ENCODE results near the gene CLSTN3. TPM values are rescaled to one million over a fixed set of nuclear protein-coding genes. Genes with fewer than 3 reads are reported as not detected.

Gene CLSTN3
- total and polyA plus RNA-seq, 2 of the 13 experiments (the other 11 are each of a cell fraction or from before 2014, with no cell fraction given), result 26.2 to 94.1 TPM

GRCh38 chr12:7103837-7104584 is 26.2 kb upstream of the CLSTN3 start:
- ATAC-seq, result no peak
- DNase-seq (ENCODE audit: low spot score), result no peak
- no peak overlapping the region for H3K9ac ChIP-seq (ENCODE audit: insufficient read depth, low read depth, low read length)
- ChIA-PET POLR2A (no interaction called here), CTCF (ENCODE audit: low intra/inter-chr PET ratio, low total read pairs) (no interaction called here)
- H3K9me3 ChIP-seq (ENCODE audit: low read length), result peaks cover 8% of the 10 kb centered on the region
- H3K36me3 ChIP-seq (replicated peaks in 1 of 2; ENCODE audit: control insufficient read depth in 1 of 2, insufficient read depth in 2 of 2, low read length in 2 of 2), result peaks cover 6 to 13% of the 10 kb centered on the region in 2 experiments; a peak in 4 of 5 replicates
- peaks cover 22% of the 10 kb centered on the region for H3K79me2 ChIP-seq (ENCODE audit: insufficient read depth, low read length)
- no peak overlapping the region for H3K27ac ChIP-seq (ENCODE audit: extremely low read length, insufficient read depth, low read length)
- no peak for FAIRE-seq
- H4K20me1 ChIP-seq (ENCODE audit: insufficient read depth, low read length), result no peaks in the 10 kb centered on the region
- BruUV-seq (replicated peaks), result no TSS peak
- WGBS (ENCODE audit: low lambda C conversion rate), result 97% methylated on average over 14 of the region's 14 CpGs
- no peak overlapping the region for H3K4me2 ChIP-seq (ENCODE audit: low read depth, low read length)
- in situ Hi-C loops (cut with HindIII; ENCODE audit: extremely low pct_ligation_motif_present, low pct_unique_long_range_greater_than_20kb), result no loop called here
- H3K4me3 ChIP-seq (replicated peaks in 1 of 3; ENCODE audit: insufficient read depth in 1 of 3, low read depth in 2 of 3, low read length in 3 of 3), result no peak overlapping the region
- H2AFZ ChIP-seq (ENCODE audit: low read length), result no peak overlapping the region
- no peak for TF ChIP-seq ZNF710 (CRISPR knock-in tag; IDR thresholded peaks at IDR 0.05; ENCODE audit: borderline replicate concordance)
- no peak for TF ChIP-seq NCOA1 (CRISPR knock-in tag; IDR thresholded peaks at IDR 0.05)
- TF ChIP-seq AGO2 (optimal IDR thresholded peaks at IDR 0.05; ENCODE audit: low read depth, low read length), result peak; percentile 34
- no peak for TF ChIP-seq IKZF1 (IDR thresholded peaks at IDR 0.05)
- intact Hi-C loops (cut with micrococcal nuclease; ENCODE audit: unreplicated experiment), result no loop called here
- H3K27me3 ChIP-seq (ENCODE audit: control insufficient read depth in 1 of 2, insufficient read depth in 2 of 2, low read length in 2 of 2), result no peaks in the 10 kb centered on the region; a peak in 1 of 5 replicates
- H3K4me1 ChIP-seq (ENCODE audit: insufficient read depth, low read length), result peaks cover 25% of the 10 kb centered on the region

GRCh38 chr12:7106082-7106481 is 24.1 kb upstream of the CLSTN3 start:
- no peak overlapping the region for H2AFZ ChIP-seq (ENCODE audit: low read length)
- no peaks in the 10 kb centered on the region; a peak in 1 of 5 replicates for H3K27me3 ChIP-seq (ENCODE audit: control insufficient read depth in 1 of 2, insufficient read depth in 2 of 2, low read length in 2 of 2)
- peaks cover 4 to 5% of the 10 kb centered on the region in 2 experiments; a peak in 3 of 5 replicates for H3K36me3 ChIP-seq (replicated peaks in 1 of 2; ENCODE audit: control insufficient read depth in 1 of 2, insufficient read depth in 2 of 2, low read length in 2 of 2)
- no peak for FAIRE-seq
- peaks cover 8% of the 10 kb centered on the region for H3K9me3 ChIP-seq (ENCODE audit: low read length)
- POLR2A ChIA-PET, result interaction anchor here (3.6 kb wide), 1 partner anchor 23 kb away, joined by 25 read pairs; the partner anchor contains the start of genes CLSTN3 and RBP5
- H3K79me2 ChIP-seq (ENCODE audit: insufficient read depth, low read length), result peaks cover 22% of the 10 kb centered on the region
- intact Hi-C loops (cut with micrococcal nuclease; ENCODE audit: unreplicated experiment), result no loop called here
- H3K27ac ChIP-seq (ENCODE audit: extremely low read length, insufficient read depth, low read length), result no peak overlapping the region
- peaks cover 41% of the 10 kb centered on the region for H3K4me1 ChIP-seq (ENCODE audit: insufficient read depth, low read length)
- H4K20me1 ChIP-seq (ENCODE audit: insufficient read depth, low read length), result no peaks in the 10 kb centered on the region
- H3K4me3 ChIP-seq (replicated peaks in 1 of 3; ENCODE audit: insufficient read depth in 1 of 3, low read depth in 2 of 3, low read length in 3 of 3), result no peak overlapping the region
- WGBS (ENCODE audit: low lambda C conversion rate), result 96% methylated on average over 1 of the region's 1 CpG
- no peak for ATAC-seq
- no peak overlapping the region for H3K4me2 ChIP-seq (ENCODE audit: low read depth, low read length)
- no peak for DNase-seq (ENCODE audit: low spot score)
- no peak overlapping the region for H3K9ac ChIP-seq (ENCODE audit: insufficient read depth, low read depth, low read length)
- TF ChIP-seq ZFP1 (CRISPR knock-in tag; IDR thresholded peaks at IDR 0.05) (peak; percentile 98), ZNF749 (CRISPR knock-in tag; IDR thresholded peaks at IDR 0.05; ENCODE audit: borderline replicate concordance) (no peak), TOPORS (CRISPR knock-in tag; IDR thresholded peaks at IDR 0.05) (no peak)
- BruUV-seq (replicated peaks), result no TSS peak
- in situ Hi-C loops (cut with HindIII; ENCODE audit: extremely low pct_ligation_motif_present, low pct_unique_long_range_greater_than_20kb), result no loop called here
- CTCF ChIA-PET (ENCODE audit: low intra/inter-chr PET ratio, low total read pairs), result no interaction called here

Measured in HepG2 (cell line).